ENCODE results near the gene ENOX1. TPM values are rescaled to one million over a fixed set of nuclear protein-coding genes. Genes with fewer than 3 reads are reported as not detected.

Gene ENOX1
- total and polyA plus RNA-seq, 9 of the 15 experiments (the other 6 are each of a cell fraction or from before 2014, with no cell fraction given) = not detected

DNA sequence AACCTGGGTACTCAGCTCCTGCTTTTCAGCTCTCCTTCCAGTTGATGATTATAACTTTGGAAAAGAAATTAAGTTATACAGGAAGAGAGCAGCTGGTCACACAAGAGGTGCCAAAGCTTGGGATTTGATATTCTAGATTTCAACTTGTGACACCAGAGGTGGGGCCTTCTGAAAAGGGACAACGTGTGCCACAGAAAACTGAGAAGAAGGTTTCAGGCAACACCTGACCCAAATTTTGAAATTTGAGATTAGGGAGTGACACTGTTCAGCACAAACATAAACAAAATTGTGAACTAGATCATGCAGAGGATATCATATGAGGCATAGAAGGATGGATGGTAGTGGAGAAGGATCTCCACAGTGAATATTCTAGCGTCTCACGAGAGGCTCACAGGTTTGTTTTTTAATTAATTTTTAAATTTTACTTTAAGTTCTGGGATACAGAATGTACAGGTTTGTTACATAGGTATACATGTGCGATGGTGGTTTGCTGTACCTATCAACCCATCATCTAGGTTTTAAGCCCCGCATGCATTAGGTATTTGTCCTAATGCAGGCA is 379.7 kb downstream of the ENOX1 start:
- intact Hi-C loops (cut with micrococcal nuclease) = no loop called here
- Histone ChIP-seq H2AFZ (ENCODE audit: low read depth, low read length) (no peak overlapping the region), H3K9me3 (replicated peaks; ENCODE audit: control insufficient read depth, insufficient read depth, low read depth, low read length) (no peaks in the 10 kb centered on the region), H3K36me3 (ENCODE audit: control insufficient read depth, insufficient read depth, low read length) (no peaks in the 10 kb centered on the region), H3K9ac (ENCODE audit: insufficient read depth in 1 of 2, low read depth in 2 of 2, low read length in 2 of 2) (no peak overlapping the region), H3K27me3 (ENCODE audit: control insufficient read depth in 2 of 2, insufficient read depth in 2 of 2, low read length in 2 of 2) (no peaks in the 10 kb centered on the region), H3K9me1 (ENCODE audit: control insufficient read depth, insufficient read depth, low read length) (no peaks in the 10 kb centered on the region), H3K27ac (ENCODE audit: extremely low read depth, low read depth, low read length) (no peak overlapping the region), H3K4me3 (no peak overlapping the region), H4K20me1 (replicated peaks; ENCODE audit: control insufficient read depth, insufficient read depth, low read length) (no peaks in the 10 kb centered on the region), H3K79me2 (ENCODE audit: control insufficient read depth, insufficient read depth, low read length) (no peaks in the 10 kb centered on the region), H3K4me1 (replicated peaks in 1 of 2; ENCODE audit: control insufficient read depth in 2 of 2, insufficient read depth in 2 of 2, low read length in 2 of 2) (no peaks in the 10 kb centered on the region), H3K4me2 (ENCODE audit: insufficient read depth, low read length) (no peak overlapping the region)
- no peak for DNase-seq (ENCODE audit: extremely low read depth in 1 of 4, low spot score in 3 of 4)
- ChIA-PET CTCF (ENCODE audit: low intra/inter-chr PET ratio) (no interaction called here), POLR2A (no interaction called here)
- whole genome bisulfite sequencing (ENCODE audit: insufficient coverage, low coverage, missing lambda C conversion rate) = 0% methylated on average over 5 of the region's 5 CpGs
- in situ Hi-C loops (cut with MboI) = no loop called here
- FAIRE-seq = no peak
- BruUV-seq (replicated peaks) = no TSS peak
- ATAC-seq = no peak
- TF ChIP-seq, protein P1, sequence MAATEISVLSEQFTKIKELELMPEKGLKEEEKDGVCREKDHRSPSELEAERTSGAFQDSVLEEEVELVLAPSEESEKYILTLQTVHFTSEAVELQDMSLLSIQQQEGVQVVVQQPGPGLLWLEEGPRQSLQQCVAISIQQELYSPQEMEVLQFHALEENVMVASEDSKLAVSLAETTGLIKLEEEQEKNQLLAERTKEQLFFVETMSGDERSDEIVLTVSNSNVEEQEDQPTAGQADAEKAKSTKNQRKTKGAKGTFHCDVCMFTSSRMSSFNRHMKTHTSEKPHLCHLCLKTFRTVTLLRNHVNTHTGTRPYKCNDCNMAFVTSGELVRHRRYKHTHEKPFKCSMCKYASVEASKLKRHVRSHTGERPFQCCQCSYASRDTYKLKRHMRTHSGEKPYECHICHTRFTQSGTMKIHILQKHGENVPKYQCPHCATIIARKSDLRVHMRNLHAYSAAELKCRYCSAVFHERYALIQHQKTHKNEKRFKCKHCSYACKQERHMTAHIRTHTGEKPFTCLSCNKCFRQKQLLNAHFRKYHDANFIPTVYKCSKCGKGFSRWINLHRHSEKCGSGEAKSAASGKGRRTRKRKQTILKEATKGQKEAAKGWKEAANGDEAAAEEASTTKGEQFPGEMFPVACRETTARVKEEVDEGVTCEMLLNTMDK (IDR thresholded peaks at IDR 0.05; ENCODE audit: borderline replicate concordance, insufficient read depth, low read depth, low read length, poor library complexity, severe bottlenecking) = no peak
- no peak for TF ChIP-seq ESRRA (IDR thresholded peaks at IDR 0.05; ENCODE audit: borderline replicate concordance, low read depth)
- TF ChIP-seq RFX7 (CRISPR knock-in tag; IDR thresholded peaks at IDR 0.05) = no peak
- TF ChIP-seq CBFA2T2 (conservative IDR thresholded peaks at IDR 0.05) = no peak
- TF ChIP-seq, protein P2, sequence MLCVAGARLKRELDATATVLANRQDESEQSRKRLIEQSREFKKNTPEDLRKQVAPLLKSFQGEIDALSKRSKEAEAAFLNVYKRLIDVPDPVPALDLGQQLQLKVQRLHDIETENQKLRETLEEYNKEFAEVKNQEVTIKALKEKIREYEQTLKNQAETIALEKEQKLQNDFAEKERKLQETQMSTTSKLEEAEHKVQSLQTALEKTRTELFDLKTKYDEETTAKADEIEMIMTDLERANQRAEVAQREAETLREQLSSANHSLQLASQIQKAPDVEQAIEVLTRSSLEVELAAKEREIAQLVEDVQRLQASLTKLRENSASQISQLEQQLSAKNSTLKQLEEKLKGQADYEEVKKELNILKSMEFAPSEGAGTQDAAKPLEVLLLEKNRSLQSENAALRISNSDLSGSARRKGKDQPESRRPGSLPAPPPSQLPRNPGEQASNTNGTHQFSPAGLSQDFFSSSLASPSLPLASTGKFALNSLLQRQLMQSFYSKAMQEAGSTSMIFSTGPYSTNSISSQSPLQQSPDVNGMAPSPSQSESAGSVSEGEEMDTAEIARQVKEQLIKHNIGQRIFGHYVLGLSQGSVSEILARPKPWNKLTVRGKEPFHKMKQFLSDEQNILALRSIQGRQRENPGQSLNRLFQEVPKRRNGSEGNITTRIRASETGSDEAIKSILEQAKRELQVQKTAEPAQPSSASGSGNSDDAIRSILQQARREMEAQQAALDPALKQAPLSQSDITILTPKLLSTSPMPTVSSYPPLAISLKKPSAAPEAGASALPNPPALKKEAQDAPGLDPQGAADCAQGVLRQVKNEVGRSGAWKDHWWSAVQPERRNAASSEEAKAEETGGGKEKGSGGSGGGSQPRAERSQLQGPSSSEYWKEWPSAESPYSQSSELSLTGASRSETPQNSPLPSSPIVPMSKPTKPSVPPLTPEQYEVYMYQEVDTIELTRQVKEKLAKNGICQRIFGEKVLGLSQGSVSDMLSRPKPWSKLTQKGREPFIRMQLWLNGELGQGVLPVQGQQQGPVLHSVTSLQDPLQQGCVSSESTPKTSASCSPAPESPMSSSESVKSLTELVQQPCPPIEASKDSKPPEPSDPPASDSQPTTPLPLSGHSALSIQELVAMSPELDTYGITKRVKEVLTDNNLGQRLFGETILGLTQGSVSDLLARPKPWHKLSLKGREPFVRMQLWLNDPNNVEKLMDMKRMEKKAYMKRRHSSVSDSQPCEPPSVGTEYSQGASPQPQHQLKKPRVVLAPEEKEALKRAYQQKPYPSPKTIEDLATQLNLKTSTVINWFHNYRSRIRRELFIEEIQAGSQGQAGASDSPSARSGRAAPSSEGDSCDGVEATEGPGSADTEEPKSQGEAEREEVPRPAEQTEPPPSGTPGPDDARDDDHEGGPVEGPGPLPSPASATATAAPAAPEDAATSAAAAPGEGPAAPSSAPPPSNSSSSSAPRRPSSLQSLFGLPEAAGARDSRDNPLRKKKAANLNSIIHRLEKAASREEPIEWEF (CRISPR knock-in tag; IDR thresholded peaks at IDR 0.05) = no peak
- TF ChIP-seq, protein P3, sequence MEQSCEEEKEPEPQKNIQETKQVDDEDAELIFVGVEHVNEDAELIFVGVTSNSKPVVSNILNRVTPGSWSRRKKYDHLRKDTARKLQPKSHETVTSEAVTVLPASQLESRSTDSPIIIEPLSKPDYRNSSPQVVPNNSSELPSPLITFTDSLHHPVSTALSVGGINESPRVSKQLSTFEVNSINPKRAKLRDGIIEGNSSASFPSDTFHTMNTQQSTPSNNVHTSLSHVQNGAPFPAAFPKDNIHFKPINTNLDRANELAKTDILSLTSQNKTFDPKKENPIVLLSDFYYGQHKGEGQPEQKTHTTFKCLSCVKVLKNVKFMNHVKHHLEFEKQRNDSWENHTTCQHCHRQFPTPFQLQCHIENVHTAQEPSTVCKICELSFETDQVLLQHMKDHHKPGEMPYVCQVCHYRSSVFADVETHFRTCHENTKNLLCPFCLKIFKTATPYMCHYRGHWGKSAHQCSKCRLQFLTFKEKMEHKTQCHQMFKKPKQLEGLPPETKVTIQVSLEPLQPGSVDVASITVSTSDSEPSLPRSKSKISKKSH (CRISPR knock-in tag; IDR thresholded peaks at IDR 0.05) = no peak
- TF ChIP-seq, protein P4, sequence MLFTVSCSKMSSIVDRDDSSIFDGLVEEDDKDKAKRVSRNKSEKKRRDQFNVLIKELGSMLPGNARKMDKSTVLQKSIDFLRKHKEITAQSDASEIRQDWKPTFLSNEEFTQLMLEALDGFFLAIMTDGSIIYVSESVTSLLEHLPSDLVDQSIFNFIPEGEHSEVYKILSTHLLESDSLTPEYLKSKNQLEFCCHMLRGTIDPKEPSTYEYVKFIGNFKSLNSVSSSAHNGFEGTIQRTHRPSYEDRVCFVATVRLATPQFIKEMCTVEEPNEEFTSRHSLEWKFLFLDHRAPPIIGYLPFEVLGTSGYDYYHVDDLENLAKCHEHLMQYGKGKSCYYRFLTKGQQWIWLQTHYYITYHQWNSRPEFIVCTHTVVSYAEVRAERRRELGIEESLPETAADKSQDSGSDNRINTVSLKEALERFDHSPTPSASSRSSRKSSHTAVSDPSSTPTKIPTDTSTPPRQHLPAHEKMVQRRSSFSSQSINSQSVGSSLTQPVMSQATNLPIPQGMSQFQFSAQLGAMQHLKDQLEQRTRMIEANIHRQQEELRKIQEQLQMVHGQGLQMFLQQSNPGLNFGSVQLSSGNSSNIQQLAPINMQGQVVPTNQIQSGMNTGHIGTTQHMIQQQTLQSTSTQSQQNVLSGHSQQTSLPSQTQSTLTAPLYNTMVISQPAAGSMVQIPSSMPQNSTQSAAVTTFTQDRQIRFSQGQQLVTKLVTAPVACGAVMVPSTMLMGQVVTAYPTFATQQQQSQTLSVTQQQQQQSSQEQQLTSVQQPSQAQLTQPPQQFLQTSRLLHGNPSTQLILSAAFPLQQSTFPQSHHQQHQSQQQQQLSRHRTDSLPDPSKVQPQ (CRISPR knock-in tag; IDR thresholded peaks at IDR 0.05; ENCODE audit: borderline replicate concordance) = no peak
